K562 (cell line): ENCODE results near the gene SYT10. TPM values are rescaled to one million over a fixed set of nuclear protein-coding genes. Genes with fewer than 3 reads are reported as not detected.

Experiments
- ATAC-seq: fragments of 200-7000 bp; cut with Tn5 transposase; 3 replicates; pipeline ENCODE4 v1.9.1; 2020; ENCODE audit warnings: moderate library complexity
- BruUV-seq: library from RNA; stranded (reverse); fragments of 400-500 nt; replicated peaks from 2 replicates; lab custom pipeline; 2021; lab: Mats Ljungman, UMichigan
- CTCF ChIA-PET: fragments of 300-600 bp; formaldehyde crosslinking; extraction: SDS; loops from one replicate; lab custom pipeline; 2021; ENCODE audit warnings: low intra/inter-chr PET ratio; lab: Yijun Ruan, JAX
- POLR2A ChIA-PET: fragments of 300-600, 350-650 bp; sonication (Branson Sonifier 250); formaldehyde crosslinking; extraction: SDS; loops from one replicate; lab custom pipeline; 2021; ENCODE audit warnings: antibody characterized with exemption, inconsistent platforms; lab: Yijun Ruan, JAX
- DNase-seq, 4 experiments: peaks; one replicate each; pipeline versions ENCODE4 v3.0.0 to v3.0.0-alpha.2; 2011 to 2018; ENCODE audit warnings: low spot score in 3 of 4, mixed read lengths in 3 of 4; ENCODE audit errors: extremely low read depth in 1 of 4
- FAIRE-seq: peaks from 2 replicates; lab custom pipeline; 2011; peaks lifted over from hg19 to GRCh38; lab: Jason Lieb, UNC
- H2AFZ ChIP-seq: 2 replicates; pipeline ENCODE4 v1.6.0; 2011; ENCODE audit warnings: low read depth, low read length, control low read depth, inconsistent platforms
- H3K27ac ChIP-seq: fragments of 200-600 bp; 3 replicates; pipeline ENCODE4 v1.8.0; 2011; ENCODE audit warnings: low read depth, mild to moderate bottlenecking, control low read depth, inconsistent platforms, low read length, moderate library complexity, mixed read lengths; ENCODE audit errors: extremely low read depth
- H3K27me3 ChIP-seq, 2 experiments: fragments of 300-600 bp in 1 of 2; 2 replicates in 1 of 2; 3 replicates in 1 of 2; pipeline versions ENCODE4 v1.6.0 to v1.8.0; 2011; ENCODE audit warnings: inconsistent platforms in 2 of 2, low read length in 2 of 2, mild to moderate bottlenecking in 1 of 2, mixed read lengths in 1 of 2, moderate library complexity in 1 of 2; ENCODE audit not compliant: control insufficient read depth in 2 of 2, insufficient read depth in 2 of 2
- H3K36me3 ChIP-seq: fragments of 300-600 bp; 3 replicates; pipeline ENCODE4 v1.8.0; 2011; ENCODE audit warnings: mild to moderate bottlenecking, low read length, inconsistent platforms; ENCODE audit not compliant: control insufficient read depth, insufficient read depth
- H3K4me1 ChIP-seq, 2 experiments: fragments of 200-600 bp in 1 of 2; replicated peaks in 1 of 2; 2 replicates in 1 of 2; 3 replicates in 1 of 2; pipeline versions ENCODE4 v1.5.1 to v1.8.0; 2011; ENCODE audit warnings: inconsistent platforms in 2 of 2, low read length in 2 of 2, mild to moderate bottlenecking in 1 of 2, mixed read lengths in 1 of 2, moderate library complexity in 1 of 2; ENCODE audit not compliant: control insufficient read depth in 2 of 2, insufficient read depth in 2 of 2
- H3K4me2 ChIP-seq: 2 replicates; pipeline ENCODE4 v1.6.1; 2011; ENCODE audit warnings: low read length, control low read depth, inconsistent platforms, mixed read lengths; ENCODE audit not compliant: insufficient read depth
- H3K4me3 ChIP-seq: fragments of 200-600 bp; sonication (generic), shearing (Covaris generic); 2 replicates; pipeline ENCODE4 v1.5.1; 2016; ENCODE audit warnings: control low read depth, inconsistent platforms
- H3K79me2 ChIP-seq: fragments of 200-600 bp; 3 replicates; pipeline ENCODE4 v1.8.0; 2011; ENCODE audit warnings: low read length, inconsistent platforms; ENCODE audit not compliant: control insufficient read depth, insufficient read depth
- H3K9ac ChIP-seq, 2 experiments: 2 replicates each; pipeline versions ENCODE4 v1.6.0 to v1.6.1; 2011; ENCODE audit warnings: low read depth in 2 of 2, low read length in 2 of 2, control low read depth in 1 of 2, inconsistent platforms in 1 of 2, mild to moderate bottlenecking in 1 of 2, mixed read lengths in 1 of 2; ENCODE audit not compliant: insufficient read depth in 1 of 2
- H3K9me1 ChIP-seq: one replicate; pipeline ENCODE4 v1.6.0; 2011; ENCODE audit warnings: inconsistent platforms, mild to moderate bottlenecking, low read length, moderate library complexity; ENCODE audit not compliant: control insufficient read depth, insufficient read depth
- H3K9me3 ChIP-seq: replicated peaks from 2 replicates; pipeline ENCODE4 v1.5.1; 2011; ENCODE audit warnings: low read depth, low read length, inconsistent platforms; ENCODE audit not compliant: control insufficient read depth, insufficient read depth
- H4K20me1 ChIP-seq: replicated peaks from 2 replicates; pipeline ENCODE4 v1.6.1; 2011; ENCODE audit warnings: low read length, inconsistent platforms, mixed read lengths; ENCODE audit not compliant: control insufficient read depth, insufficient read depth
- BDP1 ChIP-seq: IDR thresholded peaks from 3 replicates; pipeline ENCODE4 v1.6.1; 2011; ENCODE audit not compliant: insufficient read length, insufficient read depth
- DPF2 ChIP-seq: fragments of 450-650 bp; IDR thresholded peaks from 2 replicates; pipeline ENCODE4 v1.6.1; 2016
- GATA2 ChIP-seq: sonication (generic); formaldehyde crosslinking; IDR thresholded peaks from 2 replicates; pipeline ENCODE4 v1.4.0; 2020; ENCODE audit warnings: mild to moderate bottlenecking, missing genetic modification reagents
- PBX2 ChIP-seq, 2 experiments: IDR thresholded peaks in 1 of 2; conservative IDR thresholded peaks in 1 of 2; 2 replicates each; pipeline ENCODE4 v1.6.1; 2016; ENCODE audit warnings: low read depth in 2 of 2, mild to moderate bottlenecking in 1 of 2, missing compliant biosample characterization in 1 of 2, missing genetic modification characterization in 1 of 2, moderate library complexity in 1 of 2
- THRAP3 ChIP-seq: fragments of 450-650 bp; IDR thresholded peaks from 2 replicates; pipeline ENCODE4 v1.6.1; 2016; ENCODE audit warnings: mild to moderate bottlenecking, inconsistent platforms, borderline replicate concordance
- ZBTB26 ChIP-seq: fragments of 450-650 bp; formaldehyde crosslinking; IDR thresholded peaks from 2 replicates; pipeline ENCODE4 v1.4.0; 2022; ENCODE audit warnings: missing genetic modification characterization
- ZFP1 ChIP-seq: fragments of 450-650 bp; formaldehyde crosslinking; IDR thresholded peaks from 2 replicates; pipeline ENCODE4 v1.4.0; 2020; ENCODE audit warnings: mild to moderate bottlenecking, mixed read lengths
- ZNF778 ChIP-seq: fragments of 450-650 bp; formaldehyde crosslinking; IDR thresholded peaks from 2 replicates; pipeline ENCODE4 v1.4.0; 2020; ENCODE audit warnings: mild to moderate bottlenecking, moderate library complexity
- in situ Hi-C: fragments of 300-500 bp; cut with MboI; formaldehyde crosslinking; loops from 4 replicates; pipeline ENCODE4 v1.15.0; 2018; ENCODE audit warnings: inconsistent platforms, mixed read lengths
- intact Hi-C: fragments of 100-400 bp; cut with micrococcal nuclease; formaldehyde crosslinking; loops from 2 replicates; pipeline ENCODE4 v1.14.2; 2022
- polyA plus RNA-seq, 8 experiments: library from polyadenylated mRNA; depleted of rRNA in 4 of 8; stranded (reverse) in 5 of 8; unstranded in 3 of 8; fragments of >200 nt; fragmentation: Nextera tagmentation in 2 of 8; fragmentation: Illumina TruSeq in 1 of 8; extraction: Ambion mirVana in 2 of 8; extraction: Trizol in 1 of 8; gene quantifications; 2 replicates each; pipeline versions ENCODE4 v1.2.1 to v1.2.3, GENCODE V29; 2011 to 2014; ENCODE audit warnings: inconsistent platforms in 1 of 8, missing spikeins in 1 of 8
- total RNA-seq, 7 experiments: library from RNA; depleted of rRNA in 6 of 7; stranded (reverse); fragments of >200 nt in 6 of 7; fragmentation: Illumina TruSeq in 2 of 7; extraction: Trizol in 2 of 7; gene quantifications; 2 replicates each; pipeline versions ENCODE4 v1.2.1 to v1.2.3, GENCODE V29; 2011 to 2021; ENCODE audit warnings: low replicate concordance in 1 of 7
- TF ChIP-seq, protein P1 (sequence below): fragments of 450-650 bp; IDR thresholded peaks from 2 replicates; pipeline ENCODE4 v1.6.1; 2016; ENCODE audit warnings: low read depth
- TF ChIP-seq, protein P2 (sequence below): sonication (generic); formaldehyde crosslinking; IDR thresholded peaks from 2 replicates; pipeline ENCODE4 v1.8.0; 2022; ENCODE audit warnings: missing genetic modification reagents, mild to moderate bottlenecking, moderate library complexity, borderline replicate concordance

SYT10 gene
- total and polyA plus RNA-seq, 9 of the 15 experiments (the other 6 are each of a cell fraction or from before 2014, with no cell fraction given) = 0.27 to 6.2 (median 2.5) TPM

GRCh38 chr12:33349791-33350190, 89.8 kb downstream of the SYT10 start:
- FAIRE-seq = no peak
- Histone ChIP-seq H3K79me2 (no peaks in the 10 kb centered on the region), H3K36me3 (no peaks in the 10 kb centered on the region), H4K20me1 (no peaks in the 10 kb centered on the region), H2AFZ (no peak overlapping the region), H3K4me3 (no peak overlapping the region), H3K9me1 (no peaks in the 10 kb centered on the region), H3K4me2 (no peak overlapping the region), H3K27me3 (no peaks in the 10 kb centered on the region), H3K27ac (no peak overlapping the region), H3K9ac (no peak overlapping the region), H3K4me1 (no peaks in the 10 kb centered on the region), H3K9me3 (no peaks in the 10 kb centered on the region)
- BruUV-seq = no TSS peak
- in situ Hi-C loops = no loop called here
- intact Hi-C loops = no loop called here
- ChIA-PET POLR2A (no interaction called here), CTCF (no interaction called here)
- no peak for ATAC-seq
- no peak for DNase-seq
- TF ChIP-seq, protein P1, sequence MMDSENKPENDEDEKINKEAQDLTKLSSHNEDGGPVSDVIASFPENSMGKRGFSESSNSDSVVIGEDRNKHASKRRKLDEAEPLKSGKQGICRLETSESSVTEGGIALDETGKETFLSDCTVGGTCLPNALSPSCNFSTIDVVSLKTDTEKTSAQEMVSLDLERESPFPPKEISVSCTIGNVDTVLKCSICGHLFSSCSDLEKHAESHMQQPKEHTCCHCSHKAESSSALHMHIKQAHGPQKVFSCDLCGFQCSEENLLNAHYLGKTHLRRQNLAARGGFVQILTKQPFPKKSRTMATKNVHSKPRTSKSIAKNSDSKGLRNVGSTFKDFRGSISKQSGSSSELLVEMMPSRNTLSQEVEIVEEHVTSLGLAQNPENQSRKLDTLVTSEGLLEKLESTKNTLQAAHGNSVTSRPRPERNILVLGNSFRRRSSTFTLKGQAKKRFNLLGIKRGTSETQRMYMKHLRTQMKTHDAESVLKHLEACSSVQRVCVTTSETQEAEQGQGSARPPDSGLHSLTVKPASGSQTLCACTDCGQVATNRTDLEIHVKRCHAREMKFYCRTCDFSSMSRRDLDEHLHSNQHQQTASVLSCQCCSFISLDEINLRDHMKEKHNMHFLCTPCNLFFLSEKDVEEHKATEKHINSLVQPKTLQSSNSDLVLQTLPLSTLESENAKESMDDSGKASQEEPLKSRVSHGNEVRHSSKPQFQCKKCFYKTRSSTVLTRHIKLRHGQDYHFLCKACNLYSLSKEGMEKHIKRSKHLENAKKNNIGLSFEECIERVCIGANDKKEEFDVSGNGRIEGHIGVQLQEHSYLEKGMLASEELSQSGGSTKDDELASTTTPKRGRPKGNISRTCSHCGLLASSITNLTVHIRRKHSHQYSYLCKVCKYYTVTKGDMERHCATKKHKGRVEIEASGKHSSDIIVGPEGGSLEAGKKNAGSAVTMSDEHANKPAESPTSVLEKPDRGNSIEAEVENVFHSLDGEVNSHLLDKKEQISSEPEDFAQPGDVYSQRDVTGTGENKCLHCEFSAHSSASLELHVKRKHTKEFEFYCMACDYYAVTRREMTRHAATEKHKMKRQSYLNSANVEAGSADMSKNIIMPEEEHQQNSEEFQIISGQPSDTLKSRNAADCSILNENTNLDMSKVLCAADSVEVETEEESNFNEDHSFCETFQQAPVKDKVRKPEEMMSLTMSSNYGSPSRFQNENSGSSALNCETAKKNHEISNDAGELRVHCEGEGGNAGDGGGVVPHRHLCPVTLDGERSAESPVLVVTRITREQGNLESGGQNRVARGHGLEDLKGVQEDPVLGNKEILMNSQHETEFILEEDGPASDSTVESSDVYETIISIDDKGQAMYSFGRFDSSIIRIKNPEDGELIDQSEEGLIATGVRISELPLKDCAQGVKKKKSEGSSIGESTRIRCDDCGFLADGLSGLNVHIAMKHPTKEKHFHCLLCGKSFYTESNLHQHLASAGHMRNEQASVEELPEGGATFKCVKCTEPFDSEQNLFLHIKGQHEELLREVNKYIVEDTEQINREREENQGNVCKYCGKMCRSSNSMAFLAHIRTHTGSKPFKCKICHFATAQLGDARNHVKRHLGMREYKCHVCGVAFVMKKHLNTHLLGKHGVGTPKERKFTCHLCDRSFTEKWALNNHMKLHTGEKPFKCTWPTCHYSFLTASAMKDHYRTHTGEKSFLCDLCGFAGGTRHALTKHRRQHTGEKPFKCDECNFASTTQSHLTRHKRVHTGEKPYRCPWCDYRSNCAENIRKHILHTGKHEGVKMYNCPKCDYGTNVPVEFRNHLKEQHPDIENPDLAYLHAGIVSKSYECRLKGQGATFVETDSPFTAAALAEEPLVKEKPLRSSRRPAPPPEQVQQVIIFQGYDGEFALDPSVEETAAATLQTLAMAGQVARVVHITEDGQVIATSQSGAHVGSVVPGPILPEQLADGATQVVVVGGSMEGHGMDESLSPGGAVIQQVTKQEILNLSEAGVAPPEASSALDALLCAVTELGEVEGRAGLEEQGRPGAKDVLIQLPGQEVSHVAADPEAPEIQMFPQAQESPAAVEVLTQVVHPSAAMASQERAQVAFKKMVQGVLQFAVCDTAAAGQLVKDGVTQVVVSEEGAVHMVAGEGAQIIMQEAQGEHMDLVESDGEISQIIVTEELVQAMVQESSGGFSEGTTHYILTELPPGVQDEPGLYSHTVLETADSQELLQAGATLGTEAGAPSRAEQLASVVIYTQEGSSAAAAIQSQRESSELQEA = no peak
- TF ChIP-seq DPF2 = no peak
- TF ChIP-seq, protein P2, sequence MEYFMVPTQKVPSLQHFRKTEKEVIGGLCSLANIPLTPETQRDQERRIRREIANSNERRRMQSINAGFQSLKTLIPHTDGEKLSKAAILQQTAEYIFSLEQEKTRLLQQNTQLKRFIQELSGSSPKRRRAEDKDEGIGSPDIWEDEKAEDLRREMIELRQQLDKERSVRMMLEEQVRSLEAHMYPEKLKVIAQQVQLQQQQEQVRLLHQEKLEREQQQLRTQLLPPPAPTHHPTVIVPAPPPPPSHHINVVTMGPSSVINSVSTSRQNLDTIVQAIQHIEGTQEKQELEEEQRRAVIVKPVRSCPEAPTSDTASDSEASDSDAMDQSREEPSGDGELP (CRISPR knock-in tag) = no peak
- TF ChIP-seq GATA2 (CRISPR knock-in tag) = no peak
- TF ChIP-seq BDP1 = no peak
- no peak for TF ChIP-seq PBX2 (CRISPR knock-in tag; IDR thresholded peaks at IDR 0.05; ENCODE audit: low read depth)
- no peak for TF ChIP-seq PBX2 (tag; conservative IDR thresholded peaks at IDR 0.05; ENCODE audit: low read depth)
- TF ChIP-seq ZBTB26 = no peak
- no peak for TF ChIP-seq ZFP1
- no peak for TF ChIP-seq THRAP3
- no peak for TF ChIP-seq ZNF778 (CRISPR knock-in tag)
